ENCODE data around the gene MAP3K10. TPM values are rescaled to one million over a fixed set of nuclear protein-coding genes. Genes with fewer than 3 reads are reported as not detected.
"Not testable (repeated sequence)": the region's sequence is repeated elsewhere in the genome, so short reads cannot be mapped to it uniquely, and the experiment has no call there.

MAP3K10 gene
- total RNA-seq, 4 donors from 2014 or later, result 10.8 to 19.5 (median 11.9) TPM

- intact Hi-C loops (cut with DNase I; ENCODE audit: low total_unique reads) (no loop called here), in situ Hi-C loops (cut with MboI; ENCODE audit: low pct_ligation_motif_present in 1 of 4, low pct_unique_long_range_greater_than_20kb in 1 of 4, low sequenced_read_pairs in 3 of 4) (no loop called here)
- peak; percentile 68 for DNase-seq
- Histone ChIP-seq H3K27me3 (peaks cover 7% of the 10 kb centered on the region), H3K9me3 (no peaks in the 10 kb centered on the region), H3K36me3 (no peaks in the 10 kb centered on the region), H3K4me1 (no peaks in the 10 kb centered on the region), H3K4me3 (no peak overlapping the region), H3K27ac (no peak overlapping the region)
- 15 to 16% methylated on average over 8 to 10 of the region's 10 CpGs for WGBS, 2 donors (ENCODE audit: low coverage in 1 of 2)
- TF ChIP-seq POLR2A (IDR thresholded peaks at IDR 0.05) (no peak), CTCF (IDR thresholded peaks at IDR 0.05) (peak; percentile 31 to 40 (median 34)), POLR2AphosphoS5 (IDR thresholded peaks at IDR 0.05) (no peak), EP300 (IDR thresholded peaks at IDR 0.05; ENCODE audit: low read depth) (no peak)
These were observed 25.8 kb upstream of the MAP3K10 start for GRCh38 chr19:40165362-40165937.

- H3K36me3 ChIP-seq; H3K4me3 ChIP-seq; H3K4me1 ChIP-seq; in situ Hi-C loops (cut with MboI; ENCODE audit: low pct_ligation_motif_present in 1 of 4, low pct_unique_long_range_greater_than_20kb in 1 of 4, low sequenced_read_pairs in 3 of 4); H3K27ac ChIP-seq; intact Hi-C loops (cut with DNase I; ENCODE audit: low total_unique reads); DNase-seq; H3K9me3 ChIP-seq; H3K27me3 ChIP-seq: not testable (repeated sequence)
- WGBS, 2 donors (ENCODE audit: low coverage in 1 of 2), result 81 to 93% methylated on average over 3 to 30 of the region's 30 CpGs
These were observed 21.5 kb upstream of the MAP3K10 start for GRCh38 chr19:40169482-40170302.

DNA sequence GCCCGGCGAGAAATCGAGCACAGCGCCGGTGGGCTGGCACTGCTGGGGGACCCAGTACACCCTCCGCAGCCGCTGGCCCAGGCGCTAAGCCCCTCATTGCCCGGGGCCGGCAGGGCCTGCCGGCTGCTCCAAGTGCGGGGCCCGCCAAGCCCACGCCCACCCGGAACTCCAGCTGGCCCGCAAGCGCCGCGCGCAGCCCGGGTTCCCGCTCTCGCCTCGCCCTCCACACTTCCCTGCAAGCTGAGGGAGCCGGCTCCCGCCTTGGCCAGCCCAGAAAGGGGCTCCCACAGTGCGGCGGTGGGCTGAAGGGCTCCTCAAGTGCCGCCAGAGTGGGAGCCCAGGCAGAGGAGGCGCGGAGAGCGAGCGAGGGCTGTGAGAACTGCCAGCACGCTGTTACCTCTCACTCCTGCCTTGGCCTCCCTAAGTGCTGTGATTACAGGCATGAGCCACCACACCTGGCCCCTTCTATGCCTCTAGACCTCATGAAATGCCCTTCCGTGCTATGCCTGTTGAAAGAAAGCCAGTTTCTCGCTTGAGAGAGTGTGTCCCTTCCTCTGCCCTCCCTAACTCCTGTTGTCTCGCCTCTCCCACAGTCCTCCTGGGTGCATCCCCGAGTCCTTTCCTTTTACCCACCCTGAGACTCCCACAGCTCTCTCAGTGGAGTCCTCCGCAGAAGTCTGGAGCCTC lies 20.8 kb upstream of the MAP3K10 start:
- H3K4me1 ChIP-seq; H3K9me3 ChIP-seq; H3K27me3 ChIP-seq; intact Hi-C loops (cut with DNase I; ENCODE audit: low total_unique reads); H3K36me3 ChIP-seq; in situ Hi-C loops (cut with MboI; ENCODE audit: low pct_ligation_motif_present in 1 of 4, low pct_unique_long_range_greater_than_20kb in 1 of 4, low sequenced_read_pairs in 3 of 4); H3K27ac ChIP-seq; H3K4me3 ChIP-seq; DNase-seq: not testable (repeated sequence)
- 58 to 91% methylated on average over 2 to 23 of the region's 39 CpGs for WGBS, 2 donors (ENCODE audit: low coverage in 1 of 2)

DNA sequence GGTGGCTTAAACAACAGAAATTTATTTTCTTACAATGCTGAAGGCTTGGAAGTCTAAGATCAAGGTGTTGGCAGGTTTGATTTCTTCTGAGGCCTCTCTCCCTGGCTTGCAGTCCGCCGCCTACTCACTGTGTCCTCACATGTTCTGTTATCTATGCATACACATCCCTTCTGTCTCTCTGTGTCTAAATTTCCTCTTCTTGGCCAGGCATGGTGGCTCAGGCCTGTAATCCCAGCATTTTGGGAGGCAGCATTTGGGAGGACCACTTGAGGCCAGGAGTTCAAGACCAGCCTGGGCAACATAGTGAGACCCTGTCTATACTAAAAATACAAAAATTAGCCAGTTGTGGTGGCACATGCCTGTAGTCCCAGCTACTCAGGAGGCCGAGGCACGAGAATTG lies 19.9 kb upstream of the MAP3K10 start:
- intact Hi-C loops (cut with DNase I; ENCODE audit: low total_unique reads); H3K36me3 ChIP-seq; H3K27ac ChIP-seq; H3K4me1 ChIP-seq; H3K9me3 ChIP-seq; in situ Hi-C loops (cut with MboI; ENCODE audit: low pct_ligation_motif_present in 1 of 4, low pct_unique_long_range_greater_than_20kb in 1 of 4, low sequenced_read_pairs in 3 of 4); DNase-seq; H3K27me3 ChIP-seq; H3K4me3 ChIP-seq: not testable (repeated sequence)
- WGBS, 2 donors (ENCODE audit: low coverage in 1 of 2), result 84 to 100% methylated on average over 2 to 4 of the region's 4 CpGs

- in situ Hi-C loops (cut with MboI; ENCODE audit: low pct_ligation_motif_present in 1 of 4, low pct_unique_long_range_greater_than_20kb in 1 of 4, low sequenced_read_pairs in 3 of 4), result no loop called here
- DNase-seq, result no peak
- H3K4me3 ChIP-seq, result no peak overlapping the region
- no peaks in the 10 kb centered on the region for H3K9me3 ChIP-seq
- H3K4me1 ChIP-seq, result no peaks in the 10 kb centered on the region
- no peaks in the 10 kb centered on the region for H3K27me3 ChIP-seq
- WGBS, 2 donors (ENCODE audit: low coverage in 1 of 2), result 73 to 81% methylated on average over 4 of the region's 4 CpGs
- intact Hi-C loops (cut with DNase I; ENCODE audit: low total_unique reads), result no loop called here
- H3K36me3 ChIP-seq, result no peaks in the 10 kb centered on the region
- TF ChIP-seq POLR2A (IDR thresholded peaks at IDR 0.05) (no peak), EP300 (IDR thresholded peaks at IDR 0.05; ENCODE audit: low read depth) (no peak), CTCF (IDR thresholded peaks at IDR 0.05) (no peak), POLR2AphosphoS5 (IDR thresholded peaks at IDR 0.05) (no peak)
- no peak overlapping the region for H3K27ac ChIP-seq
These were observed 17.1 kb upstream of the MAP3K10 start for GRCh38 chr19:40174092-40174491.
